Activated naive CD4-positive, alpha-beta T cell treated with anti-CD3 and anti-CD28 coated beads, Interleukin-2, amount 10 ng/mL, durations not matched to agents 7 days and 5 days (primary cell): ENCODE results near the gene RSPO1.

Experiments used
- CTCF ChIA-PET: fragments of 350-600 bp; sonication (Branson Sonifier 250); formaldehyde crosslinking; loops from one replicate; lab custom pipeline; 2021; ENCODE audit warnings: antibody characterized with exemption; lab: Charles Lee
- DNase-seq: peaks from one replicate; pipeline ENCODE4 v3.0.0-alpha.2; 2020
- H3K27ac Mint-ChIP-seq: one replicate; pipeline ENCODE4 v1.8.0; 2021; ENCODE audit warnings: mild to moderate bottlenecking, moderate library complexity, mixed read lengths
- H3K27me3 Mint-ChIP-seq: one replicate; pipeline ENCODE4 v1.8.0; 2021; ENCODE audit warnings: mild to moderate bottlenecking, mixed read lengths
- H3K36me3 Mint-ChIP-seq: one replicate; pipeline ENCODE4 v1.8.0; 2021; ENCODE audit warnings: mixed read lengths
- H3K4me1 Mint-ChIP-seq: one replicate; pipeline ENCODE4 v1.8.0; 2021; ENCODE audit warnings: mixed read lengths
- H3K4me3 Mint-ChIP-seq: one replicate; pipeline ENCODE4 v1.8.0; 2021; ENCODE audit warnings: mild to moderate bottlenecking, moderate library complexity, mixed read lengths
- H3K9me3 Mint-ChIP-seq: one replicate; pipeline ENCODE4 v1.8.0; 2021; ENCODE audit warnings: mixed read lengths

Gene RSPO1

DNA sequence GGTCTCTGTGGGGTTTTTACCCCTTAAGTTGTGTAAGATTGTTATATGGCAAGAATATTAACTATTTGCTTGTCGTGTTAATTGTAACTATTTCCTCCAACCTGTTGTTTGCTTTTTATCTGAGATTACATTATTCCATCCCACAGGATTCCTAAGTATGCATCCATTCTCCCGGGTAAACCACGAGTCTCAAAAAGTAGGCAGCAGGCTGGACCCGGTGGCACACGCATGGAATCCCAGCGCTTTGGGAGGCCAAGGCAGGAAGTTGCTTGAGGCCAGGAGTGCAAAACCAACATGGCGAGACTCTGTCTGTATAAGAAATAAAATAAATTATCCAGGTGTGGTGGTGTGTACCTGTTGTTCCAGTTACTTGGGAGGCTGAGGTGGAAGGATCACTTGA is 12.6 kb upstream of the RSPO1 start:
- no peaks in the 10 kb centered on the region for H3K9me3 Mint-ChIP-seq
- no peaks in the 10 kb centered on the region for H3K36me3 Mint-ChIP-seq
- no peak for DNase-seq
- H3K4me3 Mint-ChIP-seq: no peak overlapping the region
- no peak overlapping the region for H3K27ac Mint-ChIP-seq
- CTCF ChIA-PET: no interaction called here
- no peaks in the 10 kb centered on the region for H3K4me1 Mint-ChIP-seq
- H3K27me3 Mint-ChIP-seq: peaks cover 55% of the 10 kb centered on the region

DNA sequence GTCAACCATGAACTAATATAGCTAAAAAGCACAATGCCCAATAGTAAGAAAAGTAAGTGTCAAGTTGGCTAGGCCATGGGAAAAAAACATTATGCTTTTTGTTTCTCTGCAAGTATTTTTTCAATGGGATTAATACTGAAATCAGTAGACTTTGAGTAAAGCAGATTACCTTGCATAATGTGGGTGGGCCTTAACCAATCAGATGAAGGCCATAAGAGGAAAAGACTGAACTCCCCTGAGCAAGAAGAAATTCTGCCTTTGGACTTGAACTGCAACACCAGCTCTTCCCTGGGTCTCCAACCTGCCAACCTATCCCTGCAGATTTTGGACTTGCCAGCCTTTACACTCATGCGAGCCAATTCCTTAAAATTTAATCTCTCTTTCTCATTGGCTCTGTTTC is 6.4 kb upstream of the RSPO1 start:
- Mint-ChIP-seq H3K9me3 (no peaks in the 10 kb centered on the region), H3K27ac (no peak overlapping the region), H3K4me1 (no peaks in the 10 kb centered on the region), H3K27me3 (peaks cover 20% of the 10 kb centered on the region), H3K36me3 (no peaks in the 10 kb centered on the region), H3K4me3 (no peak overlapping the region)
- DNase-seq: no peak
- CTCF ChIA-PET: no interaction called here

- Mint-ChIP-seq H3K4me3 (no peak overlapping the region), H3K27me3 (peaks cover under 1% of the 10 kb centered on the region), H3K27ac (no peak overlapping the region), H3K4me1 (peaks cover 2% of the 10 kb centered on the region), H3K36me3 (no peaks in the 10 kb centered on the region), H3K9me3 (no peaks in the 10 kb centered on the region)
- DNase-seq: no peak
- CTCF ChIA-PET: interaction anchor here (0.7 kb wide), 1 partner anchor 33 kb away, joined by 3 read pairs; no protein-coding TSS in a partner anchor
Observed at GRCh38 chr1:37636435-37636834, 1.7 kb upstream of the RSPO1 start.

DNA sequence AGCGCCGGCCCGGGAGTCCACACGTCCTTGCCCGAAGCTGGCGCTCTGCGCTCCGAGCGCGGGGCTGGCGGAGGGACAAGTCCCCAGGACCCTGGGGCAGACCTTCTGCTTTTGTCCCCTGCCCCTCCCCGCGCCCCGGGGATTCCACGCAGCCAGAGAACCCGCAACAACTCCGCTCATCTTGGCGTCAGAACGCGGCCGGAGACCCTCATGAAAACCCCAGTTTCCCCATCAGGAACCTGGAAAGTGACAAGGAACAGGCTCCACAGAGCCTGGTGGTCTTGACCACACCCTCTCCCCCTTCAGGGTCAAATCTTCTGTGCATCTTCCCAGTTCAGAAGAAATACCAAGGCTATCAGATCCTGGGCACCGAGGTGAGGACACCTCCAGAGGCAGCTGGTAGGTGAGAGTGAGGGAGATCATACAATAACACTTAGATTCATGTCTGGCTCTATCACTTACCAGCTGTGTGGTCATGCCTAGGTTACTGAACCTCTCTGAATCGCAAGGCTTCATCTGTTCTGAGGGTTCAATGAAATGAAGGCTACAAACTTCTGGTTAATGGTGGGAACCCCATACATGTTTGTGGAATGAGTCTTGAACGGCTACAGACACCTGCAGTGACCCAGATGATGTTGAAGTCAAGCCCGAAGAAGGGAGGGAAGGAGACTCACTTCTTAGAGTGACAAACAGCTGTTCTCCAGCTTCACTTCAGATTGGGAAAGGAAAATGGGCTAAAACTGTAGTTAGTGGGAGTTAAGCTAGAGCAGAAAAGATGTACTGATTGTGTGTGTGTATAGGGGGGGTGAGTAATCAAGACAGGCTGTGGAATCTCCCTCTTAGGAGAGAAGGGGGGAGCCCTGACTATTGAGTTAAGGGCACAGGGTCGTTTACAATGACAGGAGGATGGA is 555 bp upstream of the RSPO1 start:
- H3K9me3 Mint-ChIP-seq: no peaks in the 10 kb centered on the region
- H3K4me1 Mint-ChIP-seq: peaks cover 2% of the 10 kb centered on the region
- H3K36me3 Mint-ChIP-seq: no peaks in the 10 kb centered on the region
- H3K4me3 Mint-ChIP-seq: no peak overlapping the region
- no peak for DNase-seq
- peaks cover 12% of the 10 kb centered on the region for H3K27me3 Mint-ChIP-seq
- CTCF ChIA-PET: no interaction called here
- no peak overlapping the region for H3K27ac Mint-ChIP-seq

DNA sequence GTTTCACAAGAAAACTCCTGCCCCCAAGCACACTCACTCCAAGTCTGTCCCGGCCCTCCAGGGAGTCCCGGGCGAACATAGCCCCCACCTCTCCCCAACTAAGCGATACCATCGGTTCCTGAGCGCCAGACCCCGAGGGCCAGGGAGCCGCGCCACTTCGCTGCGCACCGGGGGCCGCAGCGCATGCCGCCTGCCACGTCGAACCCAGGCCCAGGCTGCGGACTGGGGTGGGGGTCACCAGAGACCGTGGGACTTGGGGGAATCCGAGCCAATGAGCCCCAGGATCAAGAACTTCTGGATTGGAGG is 801 bp downstream of the RSPO1 start:
- Mint-ChIP-seq H3K4me3 (no peak overlapping the region), H3K27me3 (peaks cover 26% of the 10 kb centered on the region), H3K9me3 (no peaks in the 10 kb centered on the region), H3K27ac (no peak overlapping the region), H3K4me1 (peaks cover 2% of the 10 kb centered on the region), H3K36me3 (no peaks in the 10 kb centered on the region)
- CTCF ChIA-PET: no interaction called here
- no peak for DNase-seq

DNA sequence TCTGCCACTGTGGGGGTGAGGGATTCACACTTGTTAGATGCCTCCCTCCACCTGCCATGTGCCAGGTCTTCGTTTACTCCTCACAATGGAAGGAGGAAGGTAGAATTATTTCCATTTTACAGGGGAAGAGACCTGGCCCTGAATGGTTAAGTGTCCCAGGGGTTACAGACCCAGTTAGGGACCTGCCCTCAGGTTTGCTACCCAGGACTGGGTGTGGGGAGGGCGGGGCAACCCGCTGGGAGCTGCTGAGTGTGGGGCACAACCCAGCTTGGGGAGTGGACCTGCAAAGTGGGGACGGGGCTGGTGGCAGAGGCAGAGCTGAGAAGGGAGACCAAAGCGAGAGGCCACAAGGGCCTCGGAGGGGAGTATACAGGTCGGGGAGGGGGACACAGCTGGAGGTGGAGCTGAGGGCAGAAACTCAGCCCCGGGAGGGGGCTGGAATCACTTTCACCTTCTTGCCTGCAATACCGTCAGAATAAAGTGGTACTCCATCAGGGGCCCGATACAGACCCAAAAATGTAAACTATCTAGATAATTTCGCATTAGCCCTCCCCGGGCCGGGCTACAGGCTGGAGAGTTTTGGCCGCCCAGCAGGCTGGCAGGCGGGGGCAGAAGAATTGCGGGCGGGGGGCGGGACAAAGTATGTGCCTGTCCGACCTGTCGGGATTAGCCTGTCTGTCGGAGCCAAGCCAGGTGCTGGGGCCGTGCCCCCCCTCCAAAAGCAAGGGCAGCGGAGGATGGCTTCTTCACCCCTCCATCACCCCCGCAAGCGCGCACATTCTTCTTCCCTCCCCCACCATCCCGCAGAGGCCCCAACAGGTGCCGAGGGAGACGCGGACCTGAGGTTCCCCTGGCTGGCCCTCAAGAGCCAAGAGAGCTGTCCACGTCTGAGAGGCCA is 1.4 kb downstream of the RSPO1 start:
- H3K36me3 Mint-ChIP-seq: no peaks in the 10 kb centered on the region
- DNase-seq: no peak
- peaks cover 2% of the 10 kb centered on the region for H3K4me1 Mint-ChIP-seq
- H3K27me3 Mint-ChIP-seq: peaks cover 32% of the 10 kb centered on the region
- H3K4me3 Mint-ChIP-seq: no peak overlapping the region
- CTCF ChIA-PET: no interaction called here
- H3K27ac Mint-ChIP-seq: no peak overlapping the region
- H3K9me3 Mint-ChIP-seq: no peaks in the 10 kb centered on the region

DNA sequence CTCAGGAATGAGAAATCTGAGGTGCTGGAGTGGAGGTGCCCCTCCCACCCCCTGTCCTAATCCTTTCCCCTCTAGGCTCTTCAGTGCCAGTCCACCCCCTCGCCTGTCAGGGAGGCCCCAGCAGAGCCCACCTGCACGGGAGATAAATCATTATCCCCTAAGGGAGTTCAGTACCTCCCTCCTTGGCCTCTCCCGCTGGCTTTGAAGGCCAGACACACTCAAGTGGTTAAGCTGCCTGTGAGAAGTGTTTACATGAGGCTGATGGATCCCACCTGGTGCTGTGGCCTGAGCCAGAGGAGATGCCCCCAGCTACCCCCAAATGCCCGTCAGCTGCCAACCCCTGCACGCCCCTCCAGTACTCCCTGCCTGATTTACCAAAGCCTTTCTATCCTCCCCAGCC is 3.7 kb downstream of the RSPO1 start:
- Mint-ChIP-seq H3K27ac (no peak overlapping the region), H3K27me3 (peaks cover 46% of the 10 kb centered on the region), H3K9me3 (no peaks in the 10 kb centered on the region), H3K4me1 (peaks cover 2% of the 10 kb centered on the region), H3K36me3 (no peaks in the 10 kb centered on the region), H3K4me3 (no peak overlapping the region)
- no peak for DNase-seq
- CTCF ChIA-PET: interaction anchor here (1.1 kb wide), 1 partner anchor 27 kb away, joined by 3 read pairs; no protein-coding TSS in a partner anchor

DNA sequence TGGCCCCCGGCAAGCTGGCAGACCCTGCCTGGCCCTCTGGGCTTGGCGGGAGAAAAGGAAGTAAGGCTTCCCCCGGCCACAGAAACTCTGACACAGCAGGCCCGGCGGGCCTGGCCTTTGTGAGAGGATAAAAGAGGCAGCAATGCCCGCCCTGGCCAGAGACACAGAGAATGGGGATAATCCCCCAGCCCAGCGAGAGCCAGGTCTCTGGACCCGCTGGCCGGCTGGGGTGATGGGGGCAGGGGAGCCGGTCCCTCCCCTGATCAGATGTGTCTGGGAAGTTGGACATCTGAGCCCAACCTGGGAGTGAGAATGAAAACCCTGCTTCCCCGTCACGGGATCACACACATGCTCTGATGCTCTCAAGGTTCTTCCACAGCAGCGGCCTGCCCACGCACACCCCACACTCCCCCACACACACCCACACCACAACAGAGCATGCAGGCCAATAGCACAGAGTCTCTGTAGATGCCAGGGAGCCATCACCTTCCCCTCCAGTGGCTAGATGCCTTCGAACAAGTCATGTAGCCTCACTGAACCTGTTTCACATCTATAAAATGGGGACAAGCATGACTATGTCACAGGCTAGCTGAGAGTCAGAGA is 4.2 kb downstream of the RSPO1 start:
- Mint-ChIP-seq H3K4me3 (no peak overlapping the region), H3K36me3 (no peaks in the 10 kb centered on the region)
- CTCF ChIA-PET: no interaction called here

DNA sequence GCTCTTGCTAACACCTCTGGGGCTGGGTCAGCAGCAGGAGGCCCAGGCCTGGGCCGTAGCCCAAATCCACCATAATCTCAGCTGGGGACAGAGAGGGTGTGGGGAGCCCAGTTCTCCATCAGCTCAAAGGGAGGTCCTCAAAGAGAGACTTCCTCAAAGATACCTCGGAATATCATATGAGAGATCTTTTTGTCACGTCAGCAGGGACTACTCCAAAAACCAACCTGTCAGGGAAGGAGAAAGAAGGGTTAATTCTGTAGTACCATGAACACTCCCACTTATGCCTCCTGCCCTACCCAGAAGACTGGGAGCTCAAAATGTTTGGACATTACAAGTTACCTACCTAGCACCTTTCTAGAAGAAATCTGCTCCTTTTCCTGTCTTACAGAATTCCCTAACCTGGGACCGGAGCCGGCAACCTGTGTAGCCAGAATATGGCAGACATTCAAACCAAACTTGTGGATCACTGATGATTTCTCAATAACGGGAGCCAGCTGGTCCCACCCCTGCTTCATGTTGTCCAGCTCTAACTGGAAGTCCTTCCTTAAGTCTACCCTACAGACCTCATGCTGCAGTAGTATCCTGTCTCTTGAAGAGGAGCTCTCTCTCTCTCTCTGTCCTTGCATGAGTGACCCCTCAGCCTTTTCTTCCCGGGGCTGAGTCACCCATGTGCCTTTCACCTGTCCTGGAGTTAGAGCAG is 4.8 kb downstream of the RSPO1 start:
- Mint-ChIP-seq H3K27me3 (peaks cover 58% of the 10 kb centered on the region), H3K4me1 (no peaks in the 10 kb centered on the region), H3K9me3 (no peaks in the 10 kb centered on the region), H3K27ac (no peak overlapping the region), H3K36me3 (no peaks in the 10 kb centered on the region), H3K4me3 (no peak overlapping the region)
- CTCF ChIA-PET: interaction anchor here (1.6 kb wide), 1 partner anchor 51 kb away, joined by 4 read pairs; no protein-coding TSS in a partner anchor
- DNase-seq: no peak

More for the DNA sequence above, 4.2 kb downstream of the RSPO1 start:
- no peak overlapping the region for H3K27ac Mint-ChIP-seq
- no peak for DNase-seq
- no peaks in the 10 kb centered on the region for H3K9me3 Mint-ChIP-seq
- H3K4me1 Mint-ChIP-seq: peaks cover 2% of the 10 kb centered on the region
- H3K27me3 Mint-ChIP-seq: peaks cover 51% of the 10 kb centered on the region

DNA sequence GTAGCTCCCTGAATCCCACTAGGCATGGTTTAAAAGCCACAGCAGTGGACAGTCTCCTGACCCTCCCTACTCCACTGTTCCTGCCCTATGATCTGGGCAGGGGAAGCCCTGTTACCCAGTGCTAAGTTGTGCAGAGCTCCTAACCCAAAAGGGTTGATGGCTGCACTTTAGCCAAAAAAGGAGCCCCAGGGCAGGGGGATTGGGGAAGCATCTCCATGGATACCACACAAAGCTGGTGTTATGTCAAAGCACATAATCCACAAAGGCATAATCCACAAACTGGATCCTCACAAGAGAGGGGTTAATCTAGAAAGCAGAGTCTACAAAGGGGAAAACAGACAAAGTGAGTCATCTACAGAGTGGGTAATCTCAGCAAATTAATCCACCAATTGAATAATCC is 5.7 kb downstream of the RSPO1 start:
- peaks cover 64% of the 10 kb centered on the region for H3K27me3 Mint-ChIP-seq
- H3K9me3 Mint-ChIP-seq: no peaks in the 10 kb centered on the region
- no peaks in the 10 kb centered on the region for H3K4me1 Mint-ChIP-seq
- H3K36me3 Mint-ChIP-seq: no peaks in the 10 kb centered on the region
- H3K27ac Mint-ChIP-seq: no peak overlapping the region
- no peak overlapping the region for H3K4me3 Mint-ChIP-seq
- CTCF ChIA-PET: interaction anchor here (1.6 kb wide), 1 partner anchor 52 kb away, joined by 4 read pairs; no protein-coding TSS in a partner anchor
- DNase-seq: no peak

DNA sequence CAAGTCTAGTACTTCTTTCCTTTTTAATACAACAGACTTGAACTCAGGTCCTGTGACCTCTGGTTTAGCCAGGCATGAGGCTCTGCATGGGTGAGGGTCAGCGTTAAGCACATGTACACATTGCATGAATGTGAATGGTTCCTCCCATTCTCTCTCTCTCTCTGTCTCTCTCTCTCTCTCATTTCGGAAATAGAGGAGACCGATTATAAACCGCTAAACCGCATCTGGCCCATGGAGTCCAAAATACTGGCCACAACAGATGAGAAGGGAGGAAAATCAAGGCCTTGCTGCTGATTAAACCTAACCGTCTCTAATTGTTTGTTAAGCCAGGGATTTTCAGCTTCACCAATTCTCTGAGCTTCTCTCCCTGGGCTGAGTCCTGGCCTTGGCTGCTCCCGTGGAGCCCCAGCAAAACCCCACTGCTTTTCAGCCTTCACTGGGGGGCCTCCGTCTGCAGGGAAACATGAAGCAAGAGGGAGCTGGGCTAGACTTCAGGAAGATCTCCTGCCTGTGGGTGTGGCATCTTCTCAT is 6.6 kb downstream of the RSPO1 start:
- Mint-ChIP-seq H3K9me3 (no peaks in the 10 kb centered on the region), H3K4me1 (no peaks in the 10 kb centered on the region), H3K27me3 (peaks cover 64% of the 10 kb centered on the region), H3K4me3 (no peak overlapping the region), H3K27ac (no peak overlapping the region), H3K36me3 (no peaks in the 10 kb centered on the region)
- CTCF ChIA-PET: no interaction called here
- DNase-seq: no peak

GRCh38 chr1:37622131-37622530 is 12.6 kb downstream of the RSPO1 start:
- H3K36me3 Mint-ChIP-seq: no peaks in the 10 kb centered on the region
- DNase-seq: no peak
- no peaks in the 10 kb centered on the region for H3K9me3 Mint-ChIP-seq
- H3K27me3 Mint-ChIP-seq: peaks cover 50% of the 10 kb centered on the region
- CTCF ChIA-PET: interaction anchor here (1.8 to 2.3 kb wide), 2 partner anchors 18 to 60 kb away, joined by 6 to 9 read pairs; no protein-coding TSS in a partner anchor
- H3K4me1 Mint-ChIP-seq: no peaks in the 10 kb centered on the region
- H3K27ac Mint-ChIP-seq: no peak overlapping the region
- H3K4me3 Mint-ChIP-seq: no peak overlapping the region

GRCh38 chr1:37621326-37621870 is 13.3 kb downstream of the RSPO1 start:
- CTCF ChIA-PET: interaction anchor here (1.8 kb wide), 1 partner anchor 17 kb away, joined by 6 read pairs; no protein-coding TSS in a partner anchor
- Mint-ChIP-seq H3K4me3 (no peak overlapping the region), H3K27ac (no peak overlapping the region), H3K27me3 (peaks cover 50% of the 10 kb centered on the region), H3K9me3 (no peaks in the 10 kb centered on the region), H3K36me3 (no peaks in the 10 kb centered on the region), H3K4me1 (no peaks in the 10 kb centered on the region)
- no peak for DNase-seq
